CD4-positive, alpha-beta T cell treated with Interleukin-17A for 4 hours (primary cell): ENCODE measurements around the gene COL24A1.
"Not testable (repeated sequence)": the region's sequence is repeated elsewhere in the genome, so short reads cannot be mapped to it uniquely, and the experiment has no call there.

ENCODE experiments used
- DNase-seq: peaks from one replicate; pipeline ENCODE4 v3.0.0-alpha.2; 2020; ENCODE audit warnings: mixed read lengths

Gene COL24A1

GRCh38 chr1:85867189-85867588 is 289.4 kb downstream of the COL24A1 start:
- DNase-seq: no peak

- DNase-seq: no peak
Observed at GRCh38 chr1:85865213-85865612, 291.4 kb downstream of the COL24A1 start.

DNA sequence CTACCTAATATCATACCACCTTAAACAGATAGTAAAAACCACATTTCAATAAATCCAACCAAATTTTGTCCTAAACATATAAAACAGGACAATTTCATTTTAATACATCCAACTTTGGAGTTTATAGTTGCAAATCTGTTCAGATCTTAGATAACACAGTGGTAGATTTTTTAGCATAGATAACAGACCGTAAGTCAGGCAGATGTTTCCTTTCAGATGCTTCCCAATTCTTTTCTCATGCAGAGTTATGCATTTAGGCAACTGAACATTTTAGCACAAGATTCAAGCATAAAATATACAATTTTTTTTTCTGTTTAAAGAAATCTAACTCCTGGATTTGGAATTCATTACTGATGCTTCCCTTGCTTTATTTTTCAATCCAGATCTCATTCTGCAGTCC is 291.8 kb downstream of the COL24A1 start:
- no peak for DNase-seq

DNA sequence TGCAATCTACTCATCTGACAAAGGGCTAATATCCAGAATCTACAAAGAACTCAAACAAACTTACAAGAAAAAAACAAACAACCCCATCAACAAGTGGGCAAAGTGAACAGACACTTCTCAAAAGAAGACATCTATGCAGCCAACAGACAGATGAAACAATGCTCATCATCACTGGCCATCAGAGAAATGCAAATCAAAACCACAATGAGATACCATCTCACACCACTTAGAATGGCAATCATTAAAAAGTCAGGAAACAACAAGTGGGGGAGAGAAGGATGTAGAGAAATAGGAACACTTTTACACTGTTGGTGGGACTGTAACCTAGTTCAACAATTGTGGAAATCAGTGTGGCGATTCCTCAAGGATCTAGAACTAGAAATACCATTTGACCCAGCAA is 292.9 kb downstream of the COL24A1 start:
- not testable (repeated sequence) for DNase-seq

DNA sequence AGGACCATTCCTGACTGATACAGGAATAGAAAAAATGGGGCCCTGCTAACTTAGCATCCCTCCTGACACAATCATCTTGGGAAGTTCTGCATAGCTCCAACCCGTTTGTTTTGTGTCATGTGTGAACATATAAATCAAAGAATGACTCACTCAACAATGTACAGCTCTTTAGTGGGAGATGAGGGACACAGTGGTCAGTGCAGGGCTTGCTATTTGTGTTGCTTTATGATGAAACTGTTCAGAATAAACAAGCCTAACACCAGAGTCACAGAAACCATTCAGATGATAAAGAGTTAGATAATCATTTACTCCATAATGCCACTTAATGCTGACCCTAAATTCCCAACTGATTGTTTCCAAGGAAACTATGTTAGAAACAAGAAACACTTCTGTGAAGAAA is 294.1 kb downstream of the COL24A1 start:
- no peak for DNase-seq

DNA sequence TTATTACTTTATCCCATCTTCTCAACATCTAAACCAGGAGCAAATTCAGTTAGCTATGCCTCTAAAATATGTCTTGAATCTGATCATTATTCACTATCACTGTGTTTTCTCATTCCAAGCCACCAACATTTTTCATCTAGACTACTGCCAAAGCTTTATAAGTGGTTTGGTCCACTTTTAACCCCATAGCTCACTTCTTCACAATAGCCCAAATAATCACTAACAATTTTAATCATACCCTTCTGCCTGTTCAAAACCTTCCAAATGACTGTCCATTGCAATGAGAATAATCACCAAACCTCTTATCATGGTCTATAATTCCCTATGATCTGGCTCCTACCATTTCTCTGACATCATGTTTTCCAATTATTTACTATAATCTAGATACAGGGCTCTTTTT is 298.6 kb downstream of the COL24A1 start:
- no peak for DNase-seq

DNA sequence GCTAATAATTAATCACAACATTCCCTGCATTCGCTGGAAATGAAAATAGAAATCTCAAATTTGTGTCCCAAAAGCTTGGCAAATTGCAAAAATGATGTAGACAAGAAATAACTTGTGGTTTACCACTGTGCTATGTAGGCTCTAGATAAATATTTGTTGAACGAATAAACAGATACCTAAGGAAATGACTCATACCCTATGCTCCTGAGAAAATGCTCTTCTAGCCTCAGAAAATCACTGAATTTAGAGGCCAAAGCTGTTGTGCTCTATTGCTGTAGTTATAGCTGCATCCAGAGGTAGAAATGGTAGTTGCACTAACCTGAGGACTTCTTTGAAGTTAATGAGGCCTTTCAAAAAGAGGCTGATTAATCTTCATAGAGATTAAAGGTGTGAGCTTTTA is 306.3 kb downstream of the COL24A1 start:
- no peak for DNase-seq

DNA sequence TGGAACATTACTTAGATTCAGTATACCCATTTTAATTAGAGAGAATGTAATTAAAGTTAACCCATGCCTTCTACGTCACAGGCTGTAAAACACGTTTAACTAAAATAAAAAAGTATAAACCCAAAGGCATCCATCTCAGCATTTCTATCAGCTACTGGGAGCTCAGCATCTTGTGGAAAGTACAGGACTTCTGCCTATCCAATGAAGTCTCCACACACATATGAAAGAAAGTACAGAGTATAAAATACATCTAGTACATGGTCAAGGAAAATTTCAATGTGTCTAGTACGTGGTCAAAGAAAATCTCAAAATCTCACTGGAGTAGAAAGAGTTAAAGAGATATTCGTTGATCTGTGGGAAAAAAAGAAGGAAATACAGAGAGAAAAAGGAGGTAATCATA is 306.9 kb downstream of the COL24A1 start:
- DNase-seq: no peak

GRCh38 chr1:85847356-85847755 is 309.2 kb downstream of the COL24A1 start:
- no peak for DNase-seq

GRCh38 chr1:85846706-85847105 is 309.9 kb downstream of the COL24A1 start:
- no peak for DNase-seq

DNA sequence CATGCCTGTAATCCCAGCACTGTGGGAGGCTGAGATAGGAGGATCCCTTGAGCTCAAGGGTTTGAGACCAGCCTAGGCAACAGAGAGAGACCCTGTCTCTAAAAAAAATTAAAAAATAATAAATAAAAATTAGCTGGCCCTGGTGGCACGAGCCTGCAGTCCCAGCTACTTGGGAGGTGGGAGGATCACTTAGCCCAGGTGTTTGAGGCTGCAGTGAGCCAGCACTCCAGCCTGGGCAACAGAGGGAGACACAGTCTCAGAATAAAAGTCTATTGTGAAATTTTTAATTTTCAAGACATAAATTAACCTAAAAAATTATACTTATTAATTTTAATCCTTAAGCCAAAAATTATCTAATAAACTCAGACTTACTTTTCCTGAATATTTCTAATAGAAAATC is 317.1 kb downstream of the COL24A1 start:
- no peak for DNase-seq

DNA sequence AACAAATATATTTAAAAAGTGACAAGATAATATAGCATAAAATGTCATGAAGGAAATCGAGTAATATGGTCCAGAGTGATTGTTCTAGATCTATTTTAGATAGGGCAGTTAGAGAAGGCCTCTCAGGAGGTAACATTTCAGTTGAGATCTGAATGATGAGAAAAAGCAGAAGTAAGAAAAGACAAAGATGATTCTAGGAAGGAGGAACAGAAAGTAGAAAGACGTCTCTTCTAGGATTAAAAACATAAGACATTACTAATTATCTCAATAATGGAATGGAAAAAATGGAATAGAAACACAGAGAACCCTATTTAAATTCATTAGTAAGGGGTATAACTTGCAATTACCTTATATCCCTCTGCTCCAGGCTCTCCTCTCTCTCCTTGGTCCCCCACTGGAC is 318.3 kb downstream of the COL24A1 start:
- no peak for DNase-seq

DNA sequence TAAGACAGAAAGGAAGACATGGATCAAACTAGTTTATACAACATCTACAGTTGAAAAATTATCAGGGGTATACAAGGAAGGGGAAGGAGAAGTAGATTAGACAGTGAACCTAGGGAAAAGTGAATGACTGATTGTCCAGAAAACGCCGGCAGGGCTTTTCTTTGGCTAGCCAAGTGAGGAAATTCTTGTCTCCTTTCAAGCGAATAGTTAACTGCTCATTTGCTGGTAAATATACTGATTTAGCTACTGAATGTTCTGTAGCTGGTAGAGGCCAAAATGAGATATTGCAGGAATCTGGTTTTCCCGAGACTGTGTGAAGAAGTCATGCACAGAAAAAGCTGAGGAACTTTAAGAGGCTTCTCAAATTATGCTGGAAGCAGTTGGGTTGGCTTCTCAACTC is 319.8 kb downstream of the COL24A1 start:
- no peak for DNase-seq

GRCh38 chr1:85833165-85833564 is 323.4 kb downstream of the COL24A1 start:
- not testable (repeated sequence) for DNase-seq

- no peak for DNase-seq
Observed at GRCh38 chr1:85830837-85831236, 325.7 kb downstream of the COL24A1 start.

- no peak for DNase-seq
Observed at GRCh38 chr1:85824066-85824840, 332.3 kb downstream of the COL24A1 start.

DNA sequence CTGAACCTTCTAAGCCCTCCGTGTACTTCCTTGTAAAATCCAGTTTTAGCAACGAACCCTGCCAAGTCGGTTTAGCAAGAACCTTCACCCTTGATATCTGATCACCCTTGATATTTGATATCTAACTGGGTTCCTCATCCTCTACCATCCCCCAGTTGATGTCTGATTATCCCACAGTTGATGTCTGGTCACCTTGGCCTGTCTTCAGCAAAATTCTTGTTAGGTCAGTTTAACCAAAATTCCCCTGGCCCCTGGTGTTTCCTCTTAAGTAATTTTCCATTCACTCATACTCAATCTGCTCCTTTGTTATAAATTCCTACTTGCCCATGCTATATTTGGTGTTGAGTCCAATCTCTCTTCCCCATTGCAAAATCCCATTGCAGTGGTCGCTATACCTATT is 333.9 kb downstream of the COL24A1 start:
- DNase-seq: no peak

DNA sequence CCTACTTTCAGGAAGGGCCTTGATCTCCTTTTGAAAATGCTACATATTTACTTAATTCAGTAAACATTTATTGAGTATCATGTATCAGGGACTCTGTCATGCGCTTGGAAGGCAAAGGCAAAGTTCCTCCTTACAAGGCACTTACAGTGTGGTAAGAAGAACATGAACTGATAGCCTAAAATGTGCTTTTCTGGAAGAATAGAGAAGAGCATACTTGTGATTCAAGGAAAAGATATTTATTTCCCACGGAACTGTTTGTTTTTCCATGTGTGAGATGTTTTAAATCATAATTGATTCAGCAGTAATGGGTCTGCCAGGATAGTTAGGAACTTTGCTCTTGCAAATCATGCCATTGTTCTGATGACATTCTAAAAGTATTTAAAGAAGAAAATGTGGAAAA is 338.2 kb downstream of the COL24A1 start:
- no peak for DNase-seq

- DNase-seq: no peak
Observed at GRCh38 chr1:85816606-85817005, 340.0 kb downstream of the COL24A1 start.

DNA sequence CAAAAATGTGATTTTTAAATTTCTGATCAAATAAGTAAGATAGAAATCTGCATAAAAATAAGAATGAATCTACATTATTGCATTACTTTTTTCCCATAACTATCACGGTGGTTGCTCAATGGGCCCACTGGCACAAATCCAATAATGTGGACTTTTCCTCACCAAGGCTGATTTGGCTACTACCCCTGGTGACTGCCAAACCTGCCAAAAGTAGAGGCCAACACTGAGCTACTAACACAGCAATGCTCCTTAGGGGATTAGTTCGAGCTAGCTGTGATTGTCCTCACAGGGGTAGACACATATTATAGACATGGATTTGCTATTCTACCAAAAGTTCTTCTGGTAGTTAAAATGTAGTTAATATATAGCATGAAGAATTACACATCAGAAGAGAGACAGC is 340.7 kb downstream of the COL24A1 start:
- no peak for DNase-seq

DNA sequence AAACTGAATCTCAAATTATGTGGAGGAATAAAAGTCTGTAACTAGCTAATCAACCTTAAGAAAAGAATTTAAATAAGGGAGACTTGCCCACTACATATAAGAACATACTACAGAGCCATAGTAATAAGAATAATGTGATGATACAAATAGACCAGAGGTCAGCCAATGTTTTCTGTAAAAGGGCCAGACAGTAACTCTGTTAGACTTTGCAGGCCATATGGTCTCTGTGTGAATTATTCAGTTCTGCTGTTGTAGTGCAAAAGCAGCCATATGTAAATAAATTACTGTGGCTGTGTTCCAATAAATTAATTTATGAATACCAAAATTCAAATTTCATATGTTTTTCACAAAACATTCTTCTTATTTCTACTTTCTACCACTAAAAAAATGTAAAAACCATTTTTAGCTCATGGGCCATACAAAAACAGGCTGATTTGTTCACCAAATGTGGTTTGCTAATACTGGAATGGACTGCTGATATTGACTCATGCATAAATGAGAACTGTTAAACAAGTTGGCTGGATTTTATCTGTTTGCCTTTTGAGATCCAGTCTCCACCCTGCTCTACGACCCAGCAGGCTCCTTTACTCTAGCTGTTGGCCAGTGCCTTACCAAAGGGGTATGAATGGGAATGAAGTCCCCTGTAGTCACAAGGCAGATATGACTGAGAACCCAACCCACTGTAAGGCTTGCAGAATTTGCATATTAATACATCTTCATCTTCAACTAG is 350.2 kb downstream of the COL24A1 start:
- DNase-seq: no peak

DNA sequence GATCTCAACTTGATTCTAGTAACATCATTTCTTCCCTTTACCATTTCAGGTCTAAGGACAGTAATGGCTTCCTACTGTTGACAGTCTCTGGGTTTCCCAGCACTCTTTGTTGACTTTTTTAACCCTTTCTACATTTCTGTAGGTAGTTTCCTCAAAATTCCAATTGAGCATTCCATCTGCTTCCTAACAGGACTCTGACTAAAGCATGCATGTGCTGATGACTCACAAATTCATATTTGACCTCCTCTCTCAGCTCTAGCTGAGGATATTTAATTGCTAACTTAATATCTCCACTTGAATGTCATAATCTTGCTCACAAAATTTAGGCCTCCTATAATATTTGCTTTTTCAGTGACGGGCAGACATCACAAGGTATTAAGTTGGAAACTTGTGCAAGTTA is 355.1 kb downstream of the COL24A1 start:
- no peak for DNase-seq

- no peak for DNase-seq
Observed at GRCh38 chr1:85799737-85800136, 356.8 kb downstream of the COL24A1 start.

- DNase-seq: no peak
Observed at GRCh38 chr1:85798419-85798818, 358.2 kb downstream of the COL24A1 start.

- DNase-seq: not testable (repeated sequence)
Observed at GRCh38 chr1:85777021-85777420, 379.6 kb downstream of the COL24A1 start.
